Measurements from ENCODE around the gene ZCCHC17. TPM values are rescaled to one million over a fixed set of nuclear protein-coding genes. Genes with fewer than 3 reads are reported as not detected.

ZCCHC17 gene
- total RNA-seq, 2 experiments from 2014 or later: 30.1 to 33.8 TPM

- no peak overlapping the region for H3K4me3 ChIP-seq (ENCODE audit: low read depth, low read length, poor library complexity, severe bottlenecking)
- no peaks in the 10 kb centered on the region for H3K9me2 ChIP-seq (ENCODE audit: insufficient read depth, low read length)
- TF ChIP-seq EZH2phosphoT487 (IDR thresholded peaks at IDR 0.05; ENCODE audit: borderline replicate concordance, low read depth, low read length) (no peak), CTCF (conservative IDR thresholded peaks at IDR 0.05; ENCODE audit: low read length) (no peak)
- H3K27ac ChIP-seq (ENCODE audit: low read depth, low read length, poor library complexity, severe bottlenecking): no peak overlapping the region
- H3K4me2 ChIP-seq (ENCODE audit: low read length): no peak overlapping the region
- no peaks in the 10 kb centered on the region for H4K20me1 ChIP-seq (ENCODE audit: insufficient read depth, low read length)
- no peaks in the 10 kb centered on the region for H3K4me1 ChIP-seq (ENCODE audit: insufficient read depth, low read length, poor library complexity, severe bottlenecking)
- intact Hi-C loops (cut with micrococcal nuclease; ENCODE audit: unreplicated experiment): no loop called here
- H3K36me3 ChIP-seq (ENCODE audit: insufficient read depth, low read length): peaks cover 30% of the 10 kb centered on the region; the same call in 1 of the 2 replicates
- ChIA-PET CTCF (ENCODE audit: unreplicated experiment) (no interaction called here), POLR2A (interaction anchor here (1.1 kb wide), 1 partner anchor 52 kb away, joined by 3 read pairs; no protein-coding TSS in a partner anchor)
- no peak for DNase-seq (ENCODE audit: low spot score)
- BruUV-seq (replicated peaks): no TSS peak
- H2AFZ ChIP-seq (ENCODE audit: low read length): no peak overlapping the region
- H3K9me3 ChIP-seq (ENCODE audit: low read length): no peaks in the 10 kb centered on the region
- H3K79me2 ChIP-seq (ENCODE audit: insufficient read depth, low read depth, low read length): no peaks in the 10 kb centered on the region
Observed at GRCh38 chr1:31366796-31367195, 70.0 kb downstream of the ZCCHC17 start.

- no peak overlapping the region for H3K27ac ChIP-seq (ENCODE audit: low read depth, low read length, poor library complexity, severe bottlenecking)
- intact Hi-C loops (cut with micrococcal nuclease; ENCODE audit: unreplicated experiment): no loop called here
- H3K79me2 ChIP-seq (ENCODE audit: insufficient read depth, low read depth, low read length): no peaks in the 10 kb centered on the region
- no peaks in the 10 kb centered on the region for H3K9me3 ChIP-seq (ENCODE audit: low read length)
- no peaks in the 10 kb centered on the region for H3K9me2 ChIP-seq (ENCODE audit: insufficient read depth, low read length)
- ChIA-PET POLR2A (no interaction called here), CTCF (ENCODE audit: unreplicated experiment) (no interaction called here)
- H3K36me3 ChIP-seq (ENCODE audit: insufficient read depth, low read length): peaks cover 21% of the 10 kb centered on the region; the same call in 1 of the 2 replicates
- H4K20me1 ChIP-seq (ENCODE audit: insufficient read depth, low read length): no peaks in the 10 kb centered on the region
- H3K4me1 ChIP-seq (ENCODE audit: insufficient read depth, low read length, poor library complexity, severe bottlenecking): no peaks in the 10 kb centered on the region
- no TSS peak for BruUV-seq (replicated peaks)
- TF ChIP-seq EZH2phosphoT487 (IDR thresholded peaks at IDR 0.05; ENCODE audit: borderline replicate concordance, low read depth, low read length) (no peak), CTCF (conservative IDR thresholded peaks at IDR 0.05; ENCODE audit: low read length) (no peak)
- H2AFZ ChIP-seq (ENCODE audit: low read length): no peak overlapping the region
- H3K4me3 ChIP-seq (ENCODE audit: low read depth, low read length, poor library complexity, severe bottlenecking): no peak overlapping the region
- H3K4me2 ChIP-seq (ENCODE audit: low read length): no peak overlapping the region
- DNase-seq (ENCODE audit: low spot score): no peak
Observed at GRCh38 chr1:31368611-31369107, 71.8 kb downstream of the ZCCHC17 start.

- intact Hi-C loops (cut with micrococcal nuclease; ENCODE audit: unreplicated experiment): no loop called here
- Histone ChIP-seq H3K4me1 (ENCODE audit: insufficient read depth, low read length, poor library complexity, severe bottlenecking) (no peaks in the 10 kb centered on the region), H3K4me3 (ENCODE audit: low read depth, low read length, poor library complexity, severe bottlenecking) (no peak overlapping the region), H3K79me2 (ENCODE audit: insufficient read depth, low read depth, low read length) (no peaks in the 10 kb centered on the region), H4K20me1 (ENCODE audit: insufficient read depth, low read length) (no peaks in the 10 kb centered on the region), H3K4me2 (ENCODE audit: low read length) (no peak overlapping the region), H2AFZ (ENCODE audit: low read length) (no peak overlapping the region), H3K36me3 (ENCODE audit: insufficient read depth, low read length) (peaks cover 8% of the 10 kb centered on the region; the same call in 1 of the 2 replicates), H3K9me3 (ENCODE audit: low read length) (no peaks in the 10 kb centered on the region), H3K27ac (ENCODE audit: low read depth, low read length, poor library complexity, severe bottlenecking) (no peak overlapping the region), H3K9me2 (ENCODE audit: insufficient read depth, low read length) (no peaks in the 10 kb centered on the region)
- DNase-seq (ENCODE audit: low spot score): no peak
- no peak for TF ChIP-seq CTCF (conservative IDR thresholded peaks at IDR 0.05; ENCODE audit: low read length)
- no peak for TF ChIP-seq EZH2phosphoT487 (IDR thresholded peaks at IDR 0.05; ENCODE audit: borderline replicate concordance, low read depth, low read length)
- CTCF ChIA-PET (ENCODE audit: unreplicated experiment): no interaction called here
- no TSS peak for BruUV-seq (replicated peaks)
- POLR2A ChIA-PET: interaction anchor here (0.7 kb wide), 1 partner anchor 125 kb away, joined by 4 read pairs; no protein-coding TSS in a partner anchor
Observed at GRCh38 chr1:31370021-31370420, 73.2 kb downstream of the ZCCHC17 start.

Measured in OCI-LY7 (cell line).